Fibroblast of mammary gland (primary cell): Measurements from ENCODE around the gene PTPRA.
A peak's percentile ranks its signal among the peaks of the same experiment; 100 is the strongest.

Source experiments
- DNase-seq: peaks from one replicate; pipeline ENCODE4 v3.0.0-alpha.2; 2010; ENCODE audit warnings: low read depth
- H3K4me3 ChIP-seq: 2 replicates; pipeline ENCODE4 v1.5.1; 2011; ENCODE audit warnings: low read depth, mild to moderate bottlenecking, low read length, moderate library complexity; ENCODE audit not compliant: control insufficient read depth
- CTCF ChIP-seq: conservative IDR thresholded peaks from 2 replicates; pipeline ENCODE4 v1.5.1; 2011; ENCODE audit warnings: low read depth, low read length, inconsistent platforms; ENCODE audit not compliant: control insufficient read depth, insufficient read depth

The PTPRA gene

GRCh38 chr20:2955257-2955970 lies 82.1 kb downstream of the PTPRA start:
- TF ChIP-seq CTCF, result no peak
- DNase-seq, result no peak
- no peak overlapping the region for H3K4me3 ChIP-seq

- no peak for TF ChIP-seq CTCF
These were observed 83.2 kb downstream of the PTPRA start for GRCh38 chr20:2956480-2956879.

GRCh38 chr20:2967841-2968240 lies 94.6 kb downstream of the PTPRA start:
- no peak overlapping the region for H3K4me3 ChIP-seq
- no peak for TF ChIP-seq CTCF
- DNase-seq, result no peak

More at GRCh38 chr20:2956480-2956879, 83.2 kb downstream of the PTPRA start:
- DNase-seq, result no peak
- H3K4me3 ChIP-seq, result no peak overlapping the region

- no peak for TF ChIP-seq CTCF
- H3K4me3 ChIP-seq, result no peak overlapping the region
- peak; percentile 25 for DNase-seq
These were observed 98.8 kb downstream of the PTPRA start for GRCh38 chr20:2972126-2972525.

- no peak for DNase-seq
- no peak overlapping the region for H3K4me3 ChIP-seq
- no peak for TF ChIP-seq CTCF
These were observed 100.3 kb downstream of the PTPRA start for GRCh38 chr20:2973574-2973973.

- no peak overlapping the region for H3K4me3 ChIP-seq
- DNase-seq, result no peak
- no peak for TF ChIP-seq CTCF
These were observed 105.2 kb downstream of the PTPRA start for GRCh38 chr20:2978519-2978918.
